Panc1 (cell line): Measurements from ENCODE around the gene CHTF8.

Source experiments
- POLR2AphosphoS5 ChIP-seq: IDR thresholded peaks from 2 replicates; pipeline ENCODE4 v1.6.1; 2012; ENCODE audit warnings: mild to moderate bottlenecking, low read depth, low read length, moderate library complexity
- SIN3A ChIP-seq: IDR thresholded peaks from 2 replicates; pipeline ENCODE4 v1.6.1; 2012; ENCODE audit warnings: low read depth, mild to moderate bottlenecking, low read length, moderate library complexity, borderline replicate concordance; ENCODE audit not compliant: insufficient read depth
- TCF7L2 ChIP-seq: IDR thresholded peaks from 2 replicates; pipeline ENCODE4 v1.6.1; 2011; ENCODE audit warnings: mild to moderate bottlenecking, low read depth, low read length, inconsistent platforms
- TF ChIP-seq, protein P1 (sequence below): fragments of 450-650 bp; IDR thresholded peaks from 2 replicates; pipeline ENCODE4 v1.5.1; 2017; ENCODE audit warnings: mild to moderate bottlenecking

DNA sequence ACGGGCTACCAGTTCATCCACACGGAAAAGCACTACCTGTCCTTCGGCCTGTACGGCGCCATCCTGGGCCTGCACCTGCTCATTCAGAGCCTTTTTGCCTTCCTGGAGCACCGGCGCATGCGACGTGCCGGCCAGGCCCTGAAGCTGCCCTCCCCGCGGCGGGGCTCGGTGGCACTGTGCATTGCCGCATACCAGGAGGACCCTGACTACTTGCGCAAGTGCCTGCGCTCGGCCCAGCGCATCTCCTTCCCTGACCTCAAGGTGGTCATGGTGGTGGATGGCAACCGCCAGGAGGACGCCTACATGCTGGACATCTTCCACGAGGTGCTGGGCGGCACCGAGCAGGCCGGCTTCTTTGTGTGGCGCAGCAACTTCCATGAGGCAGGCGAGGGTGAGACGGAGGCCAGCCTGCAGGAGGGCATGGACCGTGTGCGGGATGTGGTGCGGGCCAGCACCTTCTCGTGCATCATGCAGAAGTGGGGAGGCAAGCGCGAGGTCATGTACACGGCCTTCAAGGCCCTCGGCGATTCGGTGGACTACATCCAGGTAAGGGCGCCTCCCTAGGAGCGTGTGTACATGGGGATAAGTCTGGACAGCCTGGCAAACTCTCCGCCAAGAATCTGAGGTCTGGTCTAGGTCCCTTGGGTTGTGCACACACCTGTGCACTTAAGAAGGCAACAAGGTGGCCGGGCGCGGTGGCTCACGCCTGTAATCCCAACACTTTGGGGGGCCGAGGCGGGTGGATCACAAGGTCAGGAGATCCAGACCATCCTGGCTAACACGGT, 22.7 kb downstream of the CHTF8 start:
- TF ChIP-seq, protein P1, sequence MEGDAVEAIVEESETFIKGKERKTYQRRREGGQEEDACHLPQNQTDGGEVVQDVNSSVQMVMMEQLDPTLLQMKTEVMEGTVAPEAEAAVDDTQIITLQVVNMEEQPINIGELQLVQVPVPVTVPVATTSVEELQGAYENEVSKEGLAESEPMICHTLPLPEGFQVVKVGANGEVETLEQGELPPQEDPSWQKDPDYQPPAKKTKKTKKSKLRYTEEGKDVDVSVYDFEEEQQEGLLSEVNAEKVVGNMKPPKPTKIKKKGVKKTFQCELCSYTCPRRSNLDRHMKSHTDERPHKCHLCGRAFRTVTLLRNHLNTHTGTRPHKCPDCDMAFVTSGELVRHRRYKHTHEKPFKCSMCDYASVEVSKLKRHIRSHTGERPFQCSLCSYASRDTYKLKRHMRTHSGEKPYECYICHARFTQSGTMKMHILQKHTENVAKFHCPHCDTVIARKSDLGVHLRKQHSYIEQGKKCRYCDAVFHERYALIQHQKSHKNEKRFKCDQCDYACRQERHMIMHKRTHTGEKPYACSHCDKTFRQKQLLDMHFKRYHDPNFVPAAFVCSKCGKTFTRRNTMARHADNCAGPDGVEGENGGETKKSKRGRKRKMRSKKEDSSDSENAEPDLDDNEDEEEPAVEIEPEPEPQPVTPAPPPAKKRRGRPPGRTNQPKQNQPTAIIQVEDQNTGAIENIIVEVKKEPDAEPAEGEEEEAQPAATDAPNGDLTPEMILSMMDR = no peak
- TF ChIP-seq TCF7L2 = no peak
- no peak for TF ChIP-seq POLR2AphosphoS5
- TF ChIP-seq SIN3A = no peak
